Choroid plexus epithelial cell (primary cell): ENCODE data around the gene FAM81A.

Experiments used
- DNase-seq: peaks from one replicate; pipeline ENCODE4 v3.0.0-alpha.2; 2010; ENCODE audit warnings: low read depth
- H3K4me3 ChIP-seq: 2 replicates; pipeline ENCODE4 v1.5.1; 2011; ENCODE audit warnings: low read depth, mild to moderate bottlenecking, control low read depth, low read length, moderate library complexity
- CTCF ChIP-seq: conservative IDR thresholded peaks from 2 replicates; pipeline ENCODE4 v1.5.1; 2011; ENCODE audit warnings: low read depth, mild to moderate bottlenecking, control low read depth, inconsistent platforms, low read length, moderate library complexity

The FAM81A gene

GRCh38 chr15:59532770-59533379 is 94.9 kb downstream of the FAM81A start:
- H3K4me3 ChIP-seq, result no peak overlapping the region
- DNase-seq, result peak; percentile 60
- peak; percentile 81 for TF ChIP-seq CTCF

GRCh38 chr15:59536553-59536952 is 98.6 kb downstream of the FAM81A start:
- no peak overlapping the region for H3K4me3 ChIP-seq
- no peak for DNase-seq
- TF ChIP-seq CTCF, result no peak

GRCh38 chr15:59537403-59537802 is 99.4 kb downstream of the FAM81A start:
- no peak for DNase-seq
- no peak for TF ChIP-seq CTCF
- H3K4me3 ChIP-seq, result no peak overlapping the region

GRCh38 chr15:59538494-59538893 is 100.5 kb downstream of the FAM81A start:
- no peak overlapping the region for H3K4me3 ChIP-seq
- no peak for DNase-seq
- TF ChIP-seq CTCF, result no peak

GRCh38 chr15:59539799-59540198 is 101.8 kb downstream of the FAM81A start:
- TF ChIP-seq CTCF, result no peak
- peak; percentile 14 for DNase-seq
- H3K4me3 ChIP-seq, result no peak overlapping the region

- H3K4me3 ChIP-seq, result no peak overlapping the region
- TF ChIP-seq CTCF, result no peak
- no peak for DNase-seq
Observed at GRCh38 chr15:59540654-59541053, 102.7 kb downstream of the FAM81A start.

GRCh38 chr15:59541750-59542149 is 103.8 kb downstream of the FAM81A start:
- H3K4me3 ChIP-seq, result no peak overlapping the region
- TF ChIP-seq CTCF, result no peak

More at GRCh38 chr15:59541750-59542149, 103.8 kb downstream of the FAM81A start:
- DNase-seq, result no peak
